HFF-Myc (cell line): ENCODE results near the gene GREB1L.

Experiments used
- DNase-seq: peaks from one replicate; pipeline ENCODE4 v3.0.0-alpha.2; 2011; ENCODE audit warnings: low read depth; ENCODE audit errors: extremely low read depth
- H3K4me3 ChIP-seq: replicated peaks from 2 replicates; pipeline ENCODE4 v1.5.1; 2011; ENCODE audit warnings: low read depth, mild to moderate bottlenecking, control low read depth, low read length
- TF ChIP-seq, protein P1 (sequence below): IDR thresholded peaks from 2 replicates; pipeline ENCODE4 v1.5.1; 2012; ENCODE audit warnings: mild to moderate bottlenecking, low read depth, low read length, control low read depth; ENCODE audit errors: missing control alignments

Gene GREB1L

DNA sequence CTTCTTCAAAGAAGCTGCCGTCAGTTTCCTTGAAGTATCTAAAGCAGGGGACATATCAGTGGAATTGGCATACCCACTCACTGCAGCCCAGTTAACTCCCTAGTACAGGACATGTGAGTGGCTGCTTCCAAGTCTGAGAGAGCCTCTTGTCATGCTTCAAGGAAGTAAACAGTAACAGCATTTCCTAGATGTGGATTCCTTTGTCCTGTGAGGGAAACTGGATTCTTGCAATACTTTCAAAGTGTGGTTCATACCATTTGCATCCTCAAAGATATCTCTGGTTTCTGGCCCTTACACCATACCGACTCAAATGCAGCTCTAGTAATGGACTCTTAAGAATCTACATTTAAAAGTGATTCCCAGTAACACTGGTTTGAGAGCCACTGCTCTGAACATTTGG, 271.3 kb downstream of the GREB1L start:
- no peak for DNase-seq
- TF ChIP-seq, protein P1, sequence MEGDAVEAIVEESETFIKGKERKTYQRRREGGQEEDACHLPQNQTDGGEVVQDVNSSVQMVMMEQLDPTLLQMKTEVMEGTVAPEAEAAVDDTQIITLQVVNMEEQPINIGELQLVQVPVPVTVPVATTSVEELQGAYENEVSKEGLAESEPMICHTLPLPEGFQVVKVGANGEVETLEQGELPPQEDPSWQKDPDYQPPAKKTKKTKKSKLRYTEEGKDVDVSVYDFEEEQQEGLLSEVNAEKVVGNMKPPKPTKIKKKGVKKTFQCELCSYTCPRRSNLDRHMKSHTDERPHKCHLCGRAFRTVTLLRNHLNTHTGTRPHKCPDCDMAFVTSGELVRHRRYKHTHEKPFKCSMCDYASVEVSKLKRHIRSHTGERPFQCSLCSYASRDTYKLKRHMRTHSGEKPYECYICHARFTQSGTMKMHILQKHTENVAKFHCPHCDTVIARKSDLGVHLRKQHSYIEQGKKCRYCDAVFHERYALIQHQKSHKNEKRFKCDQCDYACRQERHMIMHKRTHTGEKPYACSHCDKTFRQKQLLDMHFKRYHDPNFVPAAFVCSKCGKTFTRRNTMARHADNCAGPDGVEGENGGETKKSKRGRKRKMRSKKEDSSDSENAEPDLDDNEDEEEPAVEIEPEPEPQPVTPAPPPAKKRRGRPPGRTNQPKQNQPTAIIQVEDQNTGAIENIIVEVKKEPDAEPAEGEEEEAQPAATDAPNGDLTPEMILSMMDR: no peak

DNA sequence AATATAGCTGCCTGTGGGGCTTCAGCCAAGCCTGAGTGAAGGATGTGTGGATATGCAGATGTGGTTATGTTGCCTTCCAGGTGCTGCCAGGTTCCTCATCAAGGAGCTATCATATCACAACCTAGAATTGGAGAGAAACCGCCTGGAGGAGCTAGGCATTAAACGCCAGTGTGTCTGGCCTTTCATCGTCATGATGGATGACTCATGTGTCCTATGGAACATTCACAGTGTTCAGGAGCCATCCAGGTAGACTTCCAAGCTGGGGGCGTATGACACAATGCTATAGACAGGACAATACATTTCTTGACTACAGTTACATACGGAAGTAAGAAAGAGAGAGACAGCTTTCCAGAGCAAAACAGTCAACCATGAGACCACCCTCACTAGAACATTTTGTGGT, 271.7 kb downstream of the GREB1L start:
- DNase-seq: no peak
- TF ChIP-seq, protein P1: no peak
- H3K4me3 ChIP-seq: no peak overlapping the region

More for the DNA sequence above, 271.3 kb downstream of the GREB1L start:
- no peak overlapping the region for H3K4me3 ChIP-seq

DNA sequence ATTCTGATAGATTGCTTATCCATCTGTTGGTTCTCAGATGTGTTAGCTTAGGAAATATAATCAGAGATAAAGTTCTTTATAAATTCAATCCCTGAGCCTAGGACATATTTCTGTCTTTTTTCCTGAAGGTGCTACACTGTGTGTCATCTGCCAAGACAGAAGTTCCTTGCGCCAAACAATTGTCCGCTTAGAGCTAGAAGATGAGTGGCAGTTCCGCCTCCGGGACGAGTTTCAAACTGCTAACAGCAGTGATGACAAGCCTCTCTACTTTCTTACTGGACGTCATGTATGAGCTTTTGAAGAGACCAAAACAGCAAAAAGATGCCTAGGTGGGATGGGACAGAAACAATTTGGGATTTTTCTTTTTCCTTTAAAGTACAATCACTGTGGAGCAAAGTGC, 280.5 kb downstream of the GREB1L start:
- H3K4me3 ChIP-seq: no peak overlapping the region
- TF ChIP-seq, protein P1: no peak
- no peak for DNase-seq

DNA sequence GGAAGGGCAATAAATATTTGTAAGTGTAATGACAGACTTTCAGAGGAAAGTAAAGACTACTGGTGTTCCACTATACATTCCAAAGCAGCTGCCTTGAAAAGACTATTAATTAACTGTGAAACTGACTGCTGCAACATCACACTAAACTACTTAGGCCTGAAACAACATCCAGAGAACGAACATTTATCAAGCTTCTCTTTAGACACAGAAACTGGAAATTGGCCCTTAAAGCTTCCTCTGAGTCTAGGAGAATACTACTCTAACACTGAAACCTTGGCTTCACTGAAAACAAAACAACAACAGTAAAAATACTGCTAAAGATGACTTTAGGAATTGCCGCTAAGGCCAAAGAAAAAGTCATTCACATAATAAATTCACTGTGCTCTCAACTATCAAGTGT, 283.9 kb downstream of the GREB1L start:
- no peak for DNase-seq

DNA sequence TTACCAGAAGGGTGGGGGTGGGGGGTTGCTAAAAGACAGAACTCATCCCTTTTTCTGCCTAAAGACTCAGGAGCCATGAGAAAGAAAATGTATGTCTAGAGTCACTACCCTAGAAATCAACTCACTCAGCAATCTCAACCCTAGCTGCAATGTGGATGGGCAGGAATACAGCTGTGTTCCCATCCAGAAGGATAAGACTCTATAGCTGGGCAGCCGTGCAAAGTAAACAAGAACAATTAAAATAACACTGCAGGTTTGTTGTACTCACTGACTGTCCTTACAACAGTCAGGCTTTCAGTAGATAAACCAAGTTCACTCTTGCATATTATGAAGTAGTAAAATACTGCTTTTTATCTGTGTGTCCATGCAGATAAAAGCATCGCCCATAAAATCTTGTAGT, 284.4 kb downstream of the GREB1L start:
- DNase-seq: no peak
- TF ChIP-seq, protein P1: no peak
- H3K4me3 ChIP-seq: no peak overlapping the region

More for the DNA sequence above, 283.9 kb downstream of the GREB1L start:
- TF ChIP-seq, protein P1: no peak
- no peak overlapping the region for H3K4me3 ChIP-seq

DNA sequence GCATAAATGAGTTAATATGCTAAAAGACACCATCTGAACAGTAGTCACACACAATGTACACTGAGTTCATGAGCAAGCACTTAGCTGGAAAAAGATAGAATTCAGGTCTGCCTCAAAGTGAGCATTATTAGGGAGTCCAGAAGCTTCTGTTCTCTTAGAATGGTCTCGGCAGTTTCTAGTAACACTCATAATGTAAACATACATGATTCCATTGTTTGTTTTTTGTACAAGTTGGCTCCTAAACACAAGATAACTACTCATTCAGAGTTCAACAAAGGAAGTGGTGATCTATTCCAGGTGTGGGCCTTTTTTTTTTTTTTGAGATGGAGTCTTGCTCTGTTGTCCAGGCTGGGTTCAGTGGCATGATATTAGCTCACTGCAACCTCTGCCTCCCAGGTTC, 292.3 kb downstream of the GREB1L start:
- TF ChIP-seq, protein P1: no peak
- no peak for DNase-seq
- H3K4me3 ChIP-seq: no peak overlapping the region

DNA sequence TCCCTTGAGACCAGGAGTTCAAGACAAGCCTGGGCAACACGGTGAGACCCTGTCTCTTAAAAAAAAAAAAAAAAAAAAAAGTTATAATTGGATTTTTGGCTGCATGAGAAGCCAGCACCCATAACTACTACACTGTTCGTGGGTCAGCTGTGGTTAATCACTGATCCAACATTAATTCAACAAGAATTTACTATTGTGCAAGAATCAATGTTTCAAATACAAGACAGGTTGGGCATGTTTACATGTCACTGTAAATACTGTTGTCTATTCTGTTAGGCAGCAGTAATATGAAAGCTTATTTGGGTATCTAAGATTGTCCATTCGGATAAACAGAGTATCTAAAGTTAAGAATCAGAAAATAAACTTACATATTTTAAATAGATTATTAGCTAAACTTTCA, 296.2 kb downstream of the GREB1L start:
- TF ChIP-seq, protein P1: no peak
- H3K4me3 ChIP-seq: no peak overlapping the region
- DNase-seq: no peak
